ENCODE data around the gene LHFPL4.
"Not testable (repeated sequence)": the region's sequence is repeated elsewhere in the genome, so short reads cannot be mapped to it uniquely, and the experiment has no call there.

The LHFPL4 gene

DNA sequence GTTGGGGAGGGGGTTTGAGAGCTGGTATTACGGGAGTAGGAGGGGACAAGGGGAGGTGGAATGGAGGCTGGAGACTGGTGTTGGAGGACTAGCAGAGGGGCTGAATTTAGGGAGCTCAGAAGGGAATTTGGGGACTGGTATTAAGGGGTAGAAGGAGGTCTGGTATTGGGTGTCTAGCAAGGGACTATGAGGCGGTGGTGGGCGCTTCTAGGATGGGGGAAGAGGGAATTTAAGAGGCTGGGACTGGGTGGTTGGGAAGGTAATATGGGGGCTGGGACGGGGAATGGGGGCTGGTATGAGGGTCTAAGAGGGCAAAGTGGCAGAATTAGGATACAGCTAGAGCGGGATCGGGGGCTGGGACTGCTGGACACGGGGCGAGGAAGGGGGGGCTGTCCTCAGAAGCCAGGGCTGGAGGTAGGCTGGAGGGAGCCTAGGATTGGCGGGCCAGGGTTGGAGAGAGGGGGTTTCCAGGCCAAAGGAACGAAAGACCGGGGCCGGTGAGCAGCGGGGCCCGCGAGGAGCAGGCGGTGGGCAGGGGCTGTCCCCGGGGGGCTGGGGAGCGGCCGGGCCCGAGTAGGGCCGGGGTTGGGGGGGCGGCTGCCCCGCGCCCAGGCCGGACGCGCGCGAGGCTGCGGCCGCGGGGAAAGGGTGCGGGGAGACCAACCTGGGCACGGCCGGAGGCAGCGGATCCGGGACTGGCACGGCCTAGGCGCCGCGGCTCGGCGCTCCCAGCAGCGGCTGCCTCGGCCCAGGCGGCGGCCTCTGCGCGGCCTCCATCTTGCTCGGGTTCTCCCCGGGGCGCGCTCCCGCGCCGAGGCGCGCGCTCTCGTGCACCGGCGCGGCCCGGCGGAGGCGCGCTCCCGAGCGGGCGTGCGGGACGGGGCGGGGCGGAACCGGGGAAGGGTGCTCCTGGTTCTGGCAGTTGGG lies at the start of gene LHFPL4:
Gene LHFPL4 (minus strand): TSS at position 802 of the 927 bp plus-strand sequence. CDS start 1,143 bp downstream, outside the sequence.
- no peak for DNase-seq (ENCODE audit: low read depth in 2 of 2)

DNA sequence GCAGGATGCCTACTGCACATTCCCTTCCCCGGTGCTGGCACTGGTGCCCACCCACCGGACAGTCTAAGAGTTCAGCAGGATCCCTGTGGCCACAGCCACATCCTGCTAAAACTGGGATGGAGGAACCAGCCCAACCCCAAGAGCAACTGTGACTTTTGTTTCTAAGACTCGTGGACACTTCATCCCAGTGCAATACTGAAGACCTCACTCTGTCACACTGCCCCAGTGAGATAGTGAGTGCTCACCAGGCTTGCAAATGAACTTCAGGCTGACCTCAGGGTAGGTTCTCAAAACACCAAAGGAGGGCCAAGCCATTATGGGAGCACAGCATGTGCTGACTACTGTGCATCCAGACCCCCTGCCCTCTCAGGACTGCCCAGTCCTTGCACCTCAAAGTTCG lies 49.0 kb upstream of the LHFPL4 start:
- DNase-seq (ENCODE audit: low read depth in 2 of 2) = no peak

DNA sequence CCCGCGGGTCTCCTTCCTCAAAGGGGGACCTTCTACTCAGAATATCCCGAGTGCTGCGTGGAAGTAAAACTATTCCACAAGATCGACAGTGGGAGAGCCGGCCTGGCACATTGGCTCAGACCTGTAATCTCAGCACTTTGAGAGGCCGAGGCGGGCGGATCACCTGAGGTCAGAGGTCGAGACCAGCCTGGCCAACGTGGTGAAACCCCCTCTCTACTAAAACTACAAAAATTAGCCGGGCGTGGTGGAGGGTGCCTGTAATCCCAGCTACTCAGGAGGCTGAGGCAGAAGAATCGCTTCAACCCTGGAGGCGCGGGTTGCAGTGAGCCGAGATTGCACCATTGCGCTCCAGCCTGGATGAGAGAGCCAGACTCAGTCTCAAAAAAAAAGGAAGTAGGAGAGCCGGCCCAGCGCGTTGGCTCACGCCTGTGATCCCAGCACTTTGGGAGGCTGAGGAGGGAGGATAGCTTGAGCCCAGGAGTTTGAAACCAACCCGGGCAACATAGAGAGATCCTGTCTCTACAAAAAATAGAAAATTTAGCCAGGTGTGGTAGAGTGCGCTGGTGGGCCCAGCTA lies 47.5 kb upstream of the LHFPL4 start:
- DNase-seq (ENCODE audit: low read depth in 2 of 2) = not testable (repeated sequence)

DNA sequence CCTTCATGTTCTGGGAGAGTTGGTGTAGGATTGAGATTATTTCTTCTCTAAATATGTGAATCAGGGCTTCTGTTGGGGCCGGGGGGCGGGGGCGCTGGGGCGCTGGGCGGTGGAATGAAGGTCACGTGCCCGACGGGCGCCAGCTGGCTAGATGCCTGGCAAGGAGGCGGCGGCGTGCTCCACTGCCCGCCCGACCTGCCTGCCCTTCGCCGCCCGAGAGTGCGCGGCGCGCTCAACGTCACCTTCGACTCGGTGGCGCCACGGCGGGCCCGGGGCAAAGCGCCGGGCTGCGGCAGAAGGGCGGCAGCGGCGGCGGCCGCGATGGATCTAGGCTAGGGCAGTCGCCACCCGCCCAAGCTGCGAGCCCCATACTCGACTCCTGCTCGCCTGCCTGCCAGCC lies 47.0 kb upstream of the LHFPL4 start:
- DNase-seq (ENCODE audit: low read depth in 2 of 2) = peak in 1 of 2 donors; percentile 5

DNA sequence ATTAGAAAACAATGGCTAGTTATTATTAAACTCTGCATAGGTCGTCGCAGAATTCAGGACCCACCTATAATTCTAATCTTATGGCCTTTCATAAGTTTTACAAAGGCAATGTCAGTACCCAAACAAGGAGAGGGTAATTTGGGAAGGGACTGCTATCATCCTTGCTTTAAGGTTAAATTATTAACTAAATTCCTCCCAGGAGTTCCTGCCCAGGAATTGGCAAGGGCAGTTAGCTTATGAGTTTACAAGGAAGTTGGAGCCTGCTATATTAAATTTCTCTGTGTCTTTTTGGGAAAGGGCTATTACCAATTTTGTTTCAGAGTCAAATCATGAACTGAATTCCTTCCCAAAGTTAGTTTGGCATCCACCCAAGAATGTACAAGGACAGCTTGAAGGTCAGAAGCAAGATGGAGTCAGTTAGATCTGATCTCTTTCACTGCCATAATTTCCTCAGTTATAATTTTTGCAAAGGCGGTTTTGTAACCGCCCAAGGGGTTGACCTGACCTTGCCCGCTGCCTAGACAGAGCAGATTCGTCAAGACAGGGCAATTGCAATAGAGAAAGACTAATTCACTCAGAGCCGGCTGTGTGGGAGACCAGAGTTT lies 45.3 kb upstream of the LHFPL4 start:
- DNase-seq (ENCODE audit: low read depth in 2 of 2) = no peak

DNA sequence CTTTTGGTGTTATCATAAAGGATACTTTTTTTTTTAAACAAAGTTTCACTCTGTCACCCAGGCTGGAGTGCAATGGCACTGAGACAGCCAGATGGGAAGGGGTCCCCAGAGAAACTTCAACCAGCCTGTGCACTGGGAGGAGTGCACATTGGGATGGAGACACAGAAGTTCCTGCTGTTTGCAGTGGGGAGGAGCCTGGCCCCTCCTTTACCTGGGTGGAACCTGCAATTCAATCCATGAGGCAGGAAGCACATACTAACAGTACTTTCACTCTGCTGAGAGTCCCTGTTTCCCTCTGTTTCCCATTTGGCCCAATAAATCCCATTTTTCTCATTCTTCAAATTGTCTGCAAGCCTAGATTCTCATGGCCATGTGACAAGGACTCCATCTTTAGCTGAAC lies 42.3 kb upstream of the LHFPL4 start:
- DNase-seq (ENCODE audit: low read depth in 2 of 2) = no peak

DNA sequence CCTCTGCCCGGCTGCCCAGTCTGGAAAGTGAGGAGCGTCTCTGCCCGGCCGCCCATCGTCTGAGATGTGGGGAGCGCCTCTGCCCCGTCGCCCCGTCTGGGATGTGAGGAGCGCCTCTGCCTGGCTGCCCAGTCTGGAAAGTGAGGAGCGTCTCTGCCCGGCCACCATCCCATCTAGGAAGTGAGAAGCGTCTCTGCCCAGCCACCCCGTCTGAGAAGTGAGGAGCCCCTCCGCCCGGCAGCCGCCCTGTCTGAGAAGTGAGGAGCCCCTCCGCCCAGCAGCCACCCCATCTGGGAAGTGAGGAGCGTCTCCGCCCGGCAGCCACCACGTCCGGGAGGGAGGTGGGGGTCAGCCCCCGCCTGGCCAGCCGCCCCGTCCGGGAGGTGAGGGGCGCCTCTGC lies 38.2 kb upstream of the LHFPL4 start:
- not testable (repeated sequence) for DNase-seq (ENCODE audit: low read depth in 2 of 2)

DNA sequence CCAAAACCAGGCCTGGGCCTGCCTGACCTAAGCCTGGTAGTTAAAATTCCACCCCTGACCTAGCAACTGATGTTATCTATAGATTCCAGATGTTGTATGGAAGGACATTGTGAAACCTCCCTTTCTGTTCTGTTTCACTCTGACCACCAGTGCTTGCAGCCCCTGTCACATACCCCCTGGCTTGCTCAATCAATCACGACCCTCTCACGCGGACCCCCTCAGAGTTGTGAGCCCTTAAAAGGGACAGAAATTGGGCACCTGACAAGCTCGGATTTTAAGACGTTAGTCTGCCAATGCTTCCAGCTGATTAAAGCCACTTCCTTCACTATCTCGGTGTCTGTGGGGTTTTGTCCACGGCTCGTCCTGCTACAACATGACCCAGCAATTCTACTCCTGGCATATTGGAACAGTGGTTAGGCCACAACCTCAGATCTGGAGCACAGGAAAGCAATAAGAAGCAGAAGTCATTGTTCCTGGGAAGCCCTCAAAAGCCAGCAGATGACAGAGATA lies 36.7 kb upstream of the LHFPL4 start:
- no peak for DNase-seq (ENCODE audit: low read depth in 2 of 2)

DNA sequence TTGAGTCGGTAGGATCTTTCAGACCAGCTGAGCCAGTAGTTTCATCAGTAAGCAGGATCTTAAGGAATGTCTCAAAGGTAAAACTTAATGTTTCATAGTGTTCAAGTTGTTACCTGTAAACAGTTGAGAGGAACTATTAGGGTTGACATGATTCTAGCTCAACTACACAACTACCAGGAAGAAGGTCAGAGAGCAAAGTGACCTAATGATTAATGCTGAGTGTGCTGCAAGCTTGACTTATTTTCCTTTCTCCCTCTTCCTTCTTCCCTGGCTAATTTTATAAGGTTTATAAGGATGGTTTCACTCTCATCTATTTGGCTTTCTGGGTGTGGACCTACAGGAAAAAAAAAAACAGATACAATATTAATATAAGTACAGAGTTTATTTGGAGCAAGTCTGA lies 30.2 kb upstream of the LHFPL4 start:
- no peak for DNase-seq (ENCODE audit: low read depth in 2 of 2)

DNA sequence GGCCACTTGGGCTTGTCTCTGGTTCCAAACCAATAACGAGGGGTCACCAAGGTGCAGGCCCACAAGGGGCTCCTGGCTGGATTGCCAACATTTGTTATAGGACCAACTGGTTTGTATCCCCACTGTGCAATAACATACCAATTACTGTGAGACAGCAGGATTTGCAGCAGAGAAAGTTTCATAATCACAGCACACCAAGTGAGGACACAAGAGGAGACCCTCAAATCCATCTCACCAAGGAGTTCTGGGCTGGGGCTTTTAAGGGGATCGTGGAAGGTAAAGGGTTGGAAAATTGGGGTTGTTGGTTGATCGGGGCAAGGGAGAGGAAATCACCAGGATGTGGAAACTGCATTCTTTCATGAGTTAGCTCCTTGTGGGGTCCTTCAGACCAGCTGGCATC lies 29.7 kb upstream of the LHFPL4 start:
- no peak for DNase-seq (ENCODE audit: low read depth in 2 of 2)

DNA sequence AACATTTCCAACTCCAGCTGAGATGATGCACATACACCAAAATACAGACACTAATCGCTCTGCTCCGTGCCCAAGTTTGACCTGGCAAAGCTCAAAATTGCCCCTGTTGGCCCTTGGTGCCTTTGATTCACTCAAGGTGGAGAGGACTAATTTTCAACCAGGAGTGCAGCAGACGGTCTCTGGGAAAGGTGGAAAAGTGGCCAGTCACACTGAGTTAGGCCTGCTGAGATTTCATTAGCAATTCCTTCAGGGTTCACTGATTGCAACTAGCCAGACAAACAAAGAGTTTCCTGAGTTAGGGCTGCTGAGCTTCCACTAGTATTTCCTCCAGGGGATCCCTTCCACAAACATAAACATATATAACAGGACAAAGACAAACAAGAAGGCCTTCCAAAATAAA lies 28.7 kb upstream of the LHFPL4 start:
- DNase-seq (ENCODE audit: low read depth in 2 of 2) = no peak

DNA sequence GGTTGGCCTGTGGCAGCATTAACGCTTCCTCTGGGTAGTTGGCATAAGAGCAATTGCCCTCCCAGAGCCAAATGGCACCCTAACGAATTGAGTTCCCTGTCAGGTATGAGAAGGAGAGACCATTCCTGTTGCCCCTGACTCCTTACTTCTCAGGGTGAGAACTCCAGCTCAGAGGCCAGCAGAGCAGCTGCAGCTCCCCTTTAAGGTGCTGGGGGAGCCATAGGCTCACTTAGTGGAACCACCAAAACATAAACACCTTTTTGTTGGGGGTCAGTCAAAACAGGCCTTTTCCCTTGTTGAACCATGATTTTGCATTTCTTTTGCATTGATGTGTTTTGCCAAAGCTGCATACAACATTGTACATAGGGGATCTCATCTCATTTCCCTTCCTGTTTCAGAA lies 28.1 kb upstream of the LHFPL4 start:
- no peak for DNase-seq (ENCODE audit: low read depth in 2 of 2)

DNA sequence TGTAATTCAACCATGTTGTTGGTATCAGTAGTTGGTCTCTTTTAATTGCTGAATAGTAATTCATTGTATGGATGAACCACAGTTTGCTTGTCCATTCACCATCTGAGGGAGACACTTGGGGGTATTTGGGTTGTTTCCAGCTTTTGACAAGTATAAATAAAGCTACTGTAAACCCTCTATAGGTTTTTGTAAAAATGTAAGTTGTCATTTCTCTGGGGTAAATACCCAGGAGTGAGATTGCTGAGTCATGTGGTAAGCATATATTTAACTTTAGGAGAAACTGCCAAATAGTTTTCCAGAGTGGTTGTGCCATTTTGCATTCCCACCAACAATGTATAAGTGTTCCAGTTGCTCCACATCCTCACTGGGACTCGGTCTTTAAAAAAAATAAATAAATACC lies 15.4 kb upstream of the LHFPL4 start:
- DNase-seq (ENCODE audit: low read depth in 2 of 2) = no peak

DNA sequence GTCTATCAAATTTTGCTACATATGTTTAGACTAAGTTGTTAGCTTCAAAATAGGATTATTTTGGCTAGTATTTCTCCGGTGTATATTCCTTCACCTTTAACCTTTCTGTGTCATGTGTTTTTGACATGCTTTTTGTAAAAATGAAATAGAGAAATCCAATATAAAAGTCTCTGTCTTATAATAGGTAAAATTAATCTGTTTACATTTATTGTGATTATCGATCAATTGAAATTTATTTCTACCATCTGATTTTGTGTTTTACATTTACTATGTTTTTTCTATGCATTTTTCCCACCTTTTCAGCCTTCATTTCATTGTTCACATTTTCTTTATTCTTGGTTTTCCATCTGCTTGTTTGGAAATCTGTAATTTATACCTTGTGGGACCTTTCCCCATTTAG lies 11.7 kb upstream of the LHFPL4 start:
- no peak for DNase-seq (ENCODE audit: low read depth in 2 of 2)

DNA sequence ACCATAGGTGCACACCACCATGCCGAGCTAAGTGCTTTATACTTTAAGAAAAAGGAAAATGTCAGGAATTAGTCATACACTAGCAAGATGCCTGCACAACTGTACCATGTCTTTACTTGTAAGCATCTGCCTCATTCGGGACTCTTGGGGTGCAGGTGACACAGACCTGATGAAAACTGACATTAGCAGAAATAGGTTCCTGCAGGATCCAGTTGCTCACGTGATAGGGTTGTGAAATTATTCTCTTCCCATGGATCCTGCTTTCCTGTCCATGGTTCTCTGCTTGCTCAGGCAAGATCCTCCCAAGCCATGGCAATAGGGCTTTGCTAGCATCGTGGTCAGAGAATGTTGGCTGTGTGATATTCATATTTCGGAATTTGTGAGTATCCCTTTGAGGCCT lies 10.2 kb upstream of the LHFPL4 start:
- no peak for DNase-seq (ENCODE audit: low read depth in 2 of 2)

DNA sequence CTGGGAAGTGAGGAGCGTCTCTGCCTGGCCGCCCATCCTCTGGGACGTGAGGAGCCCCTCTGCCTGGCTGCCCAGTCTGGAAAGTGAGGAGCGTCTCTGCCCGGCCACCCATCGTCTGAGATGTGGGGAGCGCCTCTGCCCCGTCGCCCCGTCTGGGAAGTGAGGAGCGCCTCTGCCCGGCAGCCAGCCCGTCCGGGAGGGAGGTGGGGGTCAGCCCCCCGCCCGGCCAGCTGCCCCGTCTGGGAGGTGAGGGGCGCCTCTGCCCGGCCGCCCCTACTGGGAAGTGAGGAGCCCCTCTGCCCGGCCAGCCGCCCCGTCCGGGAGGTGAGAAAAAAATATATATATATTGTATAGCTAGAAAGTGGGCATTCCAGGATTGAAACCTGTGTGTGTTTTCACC lies 6.4 kb upstream of the LHFPL4 start:
- DNase-seq (ENCODE audit: low read depth in 2 of 2) = not testable (repeated sequence)

DNA sequence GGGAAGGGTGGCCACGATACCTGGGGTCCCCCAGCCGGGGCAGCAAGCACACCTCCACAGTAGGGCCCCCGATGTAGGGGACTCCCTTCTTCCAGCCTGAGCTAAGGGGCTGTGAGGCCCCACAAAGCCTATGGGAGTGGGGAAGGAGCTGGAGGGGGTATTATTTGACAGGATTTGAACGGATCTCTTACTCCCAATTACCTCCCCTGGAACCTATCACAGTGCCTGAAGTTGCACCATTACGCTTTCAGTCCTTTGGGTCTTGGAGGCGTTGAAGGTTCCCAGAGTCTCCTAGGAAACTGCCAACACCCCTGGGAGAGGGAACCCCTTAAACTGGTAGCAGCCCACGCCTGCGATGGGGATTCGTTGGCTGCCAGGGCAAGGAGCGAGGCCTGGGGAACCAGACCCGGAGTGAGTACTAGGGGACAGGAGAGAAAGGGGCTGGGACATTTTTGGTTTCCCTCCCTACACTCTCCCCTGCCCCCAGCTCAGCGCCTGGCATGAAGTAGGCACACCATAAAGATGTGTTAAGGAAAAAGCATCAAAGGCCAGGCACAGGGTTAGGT lies 409 bp upstream of the LHFPL4 start:
- DNase-seq (ENCODE audit: low read depth in 2 of 2) = no peak

DNA sequence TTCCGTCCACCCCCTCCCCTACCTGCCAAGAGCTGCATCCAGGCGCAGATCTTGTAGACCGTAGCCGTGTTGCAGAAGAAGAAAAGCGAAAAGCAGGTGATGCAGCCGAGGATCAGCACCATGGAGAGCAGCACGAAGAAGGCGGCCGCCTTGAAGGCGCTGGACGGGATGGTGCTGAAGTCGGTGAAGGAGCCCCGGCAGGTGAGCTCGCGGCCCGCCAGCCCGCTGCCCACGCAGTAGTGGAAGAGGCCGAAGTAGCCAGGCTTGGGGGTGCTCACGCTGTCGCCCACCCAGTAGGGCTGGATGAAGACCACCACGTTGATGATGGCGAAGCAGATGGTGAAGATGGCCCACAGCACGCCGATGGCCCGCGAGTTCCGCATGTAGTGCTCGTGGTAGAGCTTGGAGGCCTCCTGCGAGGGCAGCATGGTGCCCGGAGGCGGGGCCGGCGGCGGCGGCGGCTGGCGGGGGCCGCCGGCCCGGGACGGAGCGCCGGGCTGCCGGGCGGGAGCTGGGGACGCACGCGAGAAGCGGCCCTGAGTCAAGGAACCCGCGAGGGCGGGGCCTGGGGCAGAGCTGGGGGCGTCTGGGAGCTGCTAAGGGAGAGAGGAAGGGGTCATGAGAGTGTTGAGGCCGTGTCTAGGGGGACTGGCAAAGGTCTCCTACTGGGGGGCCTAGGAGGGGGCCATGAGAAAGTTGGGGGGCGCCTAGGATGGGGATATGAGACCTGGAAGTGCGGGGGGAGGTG lies 1.2 kb downstream of the LHFPL4 start:
- peak; percentile 2 to 27 for DNase-seq (ENCODE audit: low read depth in 2 of 2)

DNA sequence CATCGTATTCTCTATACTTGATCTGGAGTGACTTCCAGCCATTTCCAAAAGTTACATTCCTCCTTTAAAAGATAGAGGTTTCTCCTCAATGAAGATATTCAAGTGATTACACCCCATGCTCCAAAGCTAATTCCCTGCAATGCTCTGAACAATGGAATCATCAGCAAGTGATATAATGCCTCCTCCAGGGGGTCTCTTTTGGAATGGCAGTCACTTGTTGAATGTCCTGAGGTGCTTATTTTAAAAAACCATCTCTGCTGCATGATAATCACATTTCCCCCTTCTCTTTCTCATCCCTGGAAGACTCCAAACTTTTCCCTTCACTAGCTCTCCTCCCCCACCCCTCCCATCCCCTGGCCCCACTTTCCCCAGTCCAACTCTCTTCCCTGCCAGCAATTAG lies 2.6 kb downstream of the LHFPL4 start:
- DNase-seq (ENCODE audit: low read depth in 2 of 2) = no peak

DNA sequence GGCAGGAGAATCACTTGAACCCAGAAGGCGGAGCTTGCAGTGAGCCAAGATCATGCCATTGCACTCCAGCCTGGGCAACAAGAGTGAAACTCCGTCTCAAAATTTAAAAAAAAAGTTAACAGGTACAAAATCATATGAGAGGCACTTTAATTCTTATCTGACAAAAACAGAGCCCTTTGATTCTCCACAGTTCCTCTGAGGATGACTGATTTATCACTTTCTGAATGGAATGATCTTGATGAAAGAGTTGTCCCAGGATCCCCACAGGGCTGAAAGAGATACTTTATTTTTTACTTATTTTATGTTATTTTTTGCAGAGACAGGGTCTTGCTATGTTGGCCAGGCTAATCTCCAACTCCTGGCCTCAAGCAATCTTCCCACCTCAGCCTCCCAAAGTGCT lies 4.0 kb downstream of the LHFPL4 start:
- DNase-seq (ENCODE audit: low read depth in 2 of 2) = no peak

DNA sequence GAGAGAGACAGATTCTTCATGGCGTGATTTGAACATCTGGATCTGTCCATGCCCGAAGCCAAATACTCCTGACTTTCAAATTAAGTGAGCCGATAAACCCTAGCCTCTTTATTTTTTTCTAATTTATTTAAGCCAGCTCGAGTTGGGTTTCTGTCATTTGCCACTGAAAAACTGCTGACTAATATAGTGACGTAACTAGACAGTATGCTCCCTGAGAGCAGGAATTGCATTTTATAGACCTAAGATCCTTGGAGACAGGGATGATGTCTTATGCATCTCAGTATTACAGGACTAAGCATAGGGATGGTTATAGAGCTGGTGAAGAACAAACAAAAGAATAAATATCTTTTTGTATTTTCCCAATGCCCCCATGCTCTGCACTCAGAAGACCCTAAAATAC lies 4.6 kb downstream of the LHFPL4 start:
- DNase-seq (ENCODE audit: low read depth in 2 of 2) = no peak

DNA sequence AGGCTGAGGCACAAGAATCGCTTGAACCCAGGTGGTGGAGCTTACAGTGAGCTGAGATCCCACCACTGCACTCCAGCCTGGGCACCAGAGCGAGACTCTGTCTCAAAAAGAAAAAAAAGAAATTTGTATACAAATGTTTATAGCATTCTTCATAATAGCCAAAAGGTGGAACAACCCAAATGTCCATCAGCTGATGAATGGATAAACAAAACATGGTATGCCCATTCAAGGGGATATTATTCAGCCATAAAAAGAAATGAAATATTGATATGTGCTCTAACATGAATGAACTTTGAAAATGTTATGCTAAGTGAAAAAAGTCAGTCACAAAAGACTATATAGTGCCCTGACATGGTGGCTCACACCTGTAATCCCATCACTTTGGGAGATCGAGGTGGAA lies 11.4 kb downstream of the LHFPL4 start:
- no peak for DNase-seq (ENCODE audit: low read depth in 2 of 2)
